ENCODE measurements around the gene RBM47. TPM values are rescaled to one million over a fixed set of nuclear protein-coding genes. Genes with fewer than 3 reads are reported as not detected.
A peak's percentile ranks its signal among the peaks of the same experiment; 100 is the strongest.

The RBM47 gene
- polyA plus RNA-seq, 3 donors = 79.5 to 101 (median 92.8) TPM

- Histone ChIP-seq H3K4me3 (replicated peaks in 1 of 3; ENCODE audit: low read depth in 2 of 3, low read length in 3 of 3) (no peak overlapping the region), H3K9me3 (replicated peaks in 1 of 2; ENCODE audit: control insufficient read depth in 1 of 2, insufficient read depth in 1 of 2, low read length in 2 of 2) (no peaks in the 10 kb centered on the region), H4K20me1 (ENCODE audit: insufficient read depth, low read length) (peaks cover 67% of the 10 kb centered on the region), H2AFZ (ENCODE audit: insufficient read depth, low read depth, low read length, poor library complexity, severe bottlenecking) (no peak overlapping the region), H3K9ac (ENCODE audit: insufficient read depth, low read length, poor library complexity, severe bottlenecking) (no peak overlapping the region), H3K27ac (ENCODE audit: low read depth in 1 of 2, low read length in 2 of 2) (peak overlapping the region in 1 of 2 donors; percentile 72), H3K27me3 (ENCODE audit: control insufficient read depth in 2 of 2, insufficient read depth in 2 of 2, low read length in 2 of 2) (no peaks in the 10 kb centered on the region), H3K36me3 (replicated peaks in 1 of 2; ENCODE audit: control insufficient read depth in 1 of 2, insufficient read depth in 2 of 2, low read length in 2 of 2) (peaks cover 19 to 38% of the 10 kb centered on the region in 2 donors), H3K4me1 (ENCODE audit: control insufficient read depth in 1 of 2, insufficient read depth in 2 of 2, low read length in 2 of 2) (peaks cover 51 to 58% of the 10 kb centered on the region in 2 donors), H3K79me2 (ENCODE audit: insufficient read depth, low read length) (peaks cover 99% of the 10 kb centered on the region), H3K4me2 (replicated peaks; ENCODE audit: extremely low read depth, low read length, poor library complexity, severe bottlenecking) (no peak overlapping the region)
- Mint-ChIP-seq H3K27me3 (ENCODE audit: low read depth in 3 of 3) (no peaks in the 10 kb centered on the region), H3K4me3 (no peak overlapping the region), H3K4me1 (peaks cover 50% of the 10 kb centered on the region), H3K27ac (peak overlapping the region; percentile 33 to 91 (median 80)), H3K36me3 (peaks cover 41 to 49% of the 10 kb centered on the region in 2 donors), H3K9me3 (peaks cover 0 to 3% (median 0%) of the 10 kb centered on the region in 7 donors)
- WGBS (ENCODE audit: insufficient coverage) = 98% methylated on average over 10 of the region's 11 CpGs
- TF ChIP-seq CTCF (IDR thresholded peaks at IDR 0.05) = no peak
- no peak for DNase-seq
- intact Hi-C loops (cut with micrococcal nuclease) = loop anchor here (10.0 kb wide), 1 partner anchor 53 kb away; no protein-coding TSS in a partner anchor
These were observed 81.4 kb downstream of the RBM47 start for GRCh38 chr4:40548256-40548655.

- Mint-ChIP-seq H3K4me3 (no peak overlapping the region), H3K36me3 (peaks cover 45 to 53% of the 10 kb centered on the region in 2 donors), H3K27me3 (ENCODE audit: low read depth in 3 of 3) (no peaks in the 10 kb centered on the region), H3K27ac (peak overlapping the region; percentile 33 to 91 (median 82)), H3K4me1 (peaks cover 49% of the 10 kb centered on the region), H3K9me3 (peaks cover 0 to 3% (median 0%) of the 10 kb centered on the region in 7 donors)
- 100% methylated on average over 1 of the region's 2 CpGs for WGBS (ENCODE audit: insufficient coverage)
- Histone ChIP-seq H2AFZ (ENCODE audit: insufficient read depth, low read depth, low read length, poor library complexity, severe bottlenecking) (no peak overlapping the region), H3K79me2 (ENCODE audit: insufficient read depth, low read length) (peaks cover 99% of the 10 kb centered on the region), H3K27ac (ENCODE audit: low read depth in 1 of 2, low read length in 2 of 2) (peak overlapping the region in 1 of 2 donors; percentile 72), H3K4me1 (ENCODE audit: control insufficient read depth in 1 of 2, insufficient read depth in 2 of 2, low read length in 2 of 2) (peaks cover 46 to 53% of the 10 kb centered on the region in 2 donors), H3K36me3 (replicated peaks in 1 of 2; ENCODE audit: control insufficient read depth in 1 of 2, insufficient read depth in 2 of 2, low read length in 2 of 2) (peaks cover 23 to 43% of the 10 kb centered on the region in 2 donors), H4K20me1 (ENCODE audit: insufficient read depth, low read length) (peaks cover 71% of the 10 kb centered on the region), H3K9me3 (replicated peaks in 1 of 2; ENCODE audit: control insufficient read depth in 1 of 2, insufficient read depth in 1 of 2, low read length in 2 of 2) (no peaks in the 10 kb centered on the region), H3K27me3 (ENCODE audit: control insufficient read depth in 2 of 2, insufficient read depth in 2 of 2, low read length in 2 of 2) (no peaks in the 10 kb centered on the region), H3K4me3 (replicated peaks in 1 of 3; ENCODE audit: low read depth in 2 of 3, low read length in 3 of 3) (no peak overlapping the region), H3K4me2 (replicated peaks; ENCODE audit: extremely low read depth, low read length, poor library complexity, severe bottlenecking) (no peak overlapping the region), H3K9ac (ENCODE audit: insufficient read depth, low read length, poor library complexity, severe bottlenecking) (no peak overlapping the region)
- DNase-seq = no peak
- TF ChIP-seq CTCF (IDR thresholded peaks at IDR 0.05) = no peak
- intact Hi-C loops (cut with micrococcal nuclease) = loop anchor here (10.0 kb wide), 1 partner anchor 53 kb away; no protein-coding TSS in a partner anchor
These were observed 81.9 kb downstream of the RBM47 start for GRCh38 chr4:40547789-40548132.

All from CD14-positive monocyte (primary cell).